HL-60 (cell line): ENCODE data around the gene PRR33.
"Not testable (repeated sequence)": the region's sequence is repeated elsewhere in the genome, so short reads cannot be mapped to it uniquely, and the experiment has no call there.

Experiments used
- DNase-seq, 2 experiments: peaks; one replicate each; pipeline ENCODE4 v3.0.0-alpha.2; 2010 to 2020; ENCODE audit warnings: low read depth in 1 of 2, low spot score in 1 of 2
- H3K27ac ChIP-seq: fragments of 250-450 bp; sonication (Bioruptor Pico); replicated peaks from 2 replicates; pipeline ENCODE4 v1.5.1; 2020; ENCODE audit warnings: mild to moderate bottlenecking, moderate library complexity
- H3K27me3 ChIP-seq: fragments of 250-450 bp; sonication (Bioruptor Pico); 2 replicates; pipeline ENCODE4 v1.5.1; 2021; ENCODE audit warnings: mild to moderate bottlenecking, moderate library complexity; ENCODE audit not compliant: insufficient read depth, poor library complexity, severe bottlenecking
- H3K4me3 ChIP-seq: replicated peaks from 2 replicates; pipeline ENCODE4 v1.5.1; 2011; ENCODE audit warnings: mild to moderate bottlenecking, control low read depth, low read length; ENCODE audit not compliant: insufficient read depth
- GABPA ChIP-seq: IDR thresholded peaks from 2 replicates; pipeline ENCODE4 v1.6.1; 2012; ENCODE audit warnings: low read depth
- POLR2AphosphoS5 ChIP-seq: IDR thresholded peaks from 2 replicates; pipeline ENCODE4 v1.6.1; 2012; ENCODE audit warnings: low read depth
- SPI1 ChIP-seq: IDR thresholded peaks from 2 replicates; pipeline ENCODE4 v1.6.1; 2012; ENCODE audit warnings: low read depth, mild to moderate bottlenecking, borderline replicate concordance
- TF ChIP-seq, protein P1 (sequence below): IDR thresholded peaks from one replicate; pipeline ENCODE4 v1.5.1; 2011; ENCODE audit warnings: low read length, control low read depth, inconsistent platforms; ENCODE audit not compliant: insufficient read depth
- TF ChIP-seq, protein P2 (sequence below): IDR thresholded peaks from 2 replicates; pipeline ENCODE4 v1.6.1; 2012; ENCODE audit warnings: low read depth; ENCODE audit not compliant: insufficient replicate concordance

PRR33 gene

DNA sequence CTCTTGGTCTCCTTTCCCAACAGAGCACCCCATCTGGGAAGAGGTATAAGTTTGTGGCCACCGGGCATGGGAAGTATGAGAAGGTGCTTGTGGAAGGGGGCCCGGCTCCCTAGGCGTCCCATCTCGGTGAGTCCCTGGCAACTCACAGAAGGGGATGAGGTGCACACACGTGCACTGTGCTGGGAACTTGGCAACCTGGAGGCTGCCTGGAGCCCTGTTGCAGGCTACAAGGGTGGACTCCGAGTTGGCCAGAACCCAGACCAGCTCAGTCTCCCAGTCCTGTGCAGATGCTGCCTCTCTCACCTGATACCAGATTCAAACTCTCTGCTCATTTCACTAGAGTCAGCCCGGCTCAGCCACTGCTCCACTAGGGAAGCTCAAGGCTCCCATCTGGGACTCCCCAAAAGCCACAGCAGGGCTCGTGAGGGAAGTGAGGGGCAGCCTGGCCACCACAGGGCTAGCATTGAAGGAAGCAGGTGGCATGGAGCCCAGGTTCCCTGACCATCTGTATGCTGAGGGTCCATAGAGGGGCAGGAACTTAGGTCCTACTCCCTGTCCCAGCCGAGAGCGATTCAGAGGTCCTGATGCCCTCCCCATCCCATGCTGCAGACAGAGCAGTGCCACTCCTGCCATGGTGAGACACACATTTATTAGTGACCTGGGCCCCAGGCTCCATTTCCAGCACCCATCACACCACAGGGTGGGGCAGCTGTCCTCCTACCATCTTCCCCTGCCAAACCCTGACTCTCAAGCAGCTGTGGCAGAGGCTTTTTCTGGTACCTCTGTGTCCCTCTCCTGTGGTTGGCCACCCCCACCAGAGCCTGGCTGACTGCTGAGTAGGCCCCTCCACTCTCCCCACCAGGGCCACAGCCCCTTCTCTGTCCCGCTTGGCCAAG lies 4.0 kb downstream of the PRR33 start:
- Histone ChIP-seq H3K27ac (no peak overlapping the region), H3K4me3 (no peak overlapping the region), H3K27me3 (no peaks in the 10 kb centered on the region)
- DNase-seq = no peak
- TF ChIP-seq, protein P1, sequence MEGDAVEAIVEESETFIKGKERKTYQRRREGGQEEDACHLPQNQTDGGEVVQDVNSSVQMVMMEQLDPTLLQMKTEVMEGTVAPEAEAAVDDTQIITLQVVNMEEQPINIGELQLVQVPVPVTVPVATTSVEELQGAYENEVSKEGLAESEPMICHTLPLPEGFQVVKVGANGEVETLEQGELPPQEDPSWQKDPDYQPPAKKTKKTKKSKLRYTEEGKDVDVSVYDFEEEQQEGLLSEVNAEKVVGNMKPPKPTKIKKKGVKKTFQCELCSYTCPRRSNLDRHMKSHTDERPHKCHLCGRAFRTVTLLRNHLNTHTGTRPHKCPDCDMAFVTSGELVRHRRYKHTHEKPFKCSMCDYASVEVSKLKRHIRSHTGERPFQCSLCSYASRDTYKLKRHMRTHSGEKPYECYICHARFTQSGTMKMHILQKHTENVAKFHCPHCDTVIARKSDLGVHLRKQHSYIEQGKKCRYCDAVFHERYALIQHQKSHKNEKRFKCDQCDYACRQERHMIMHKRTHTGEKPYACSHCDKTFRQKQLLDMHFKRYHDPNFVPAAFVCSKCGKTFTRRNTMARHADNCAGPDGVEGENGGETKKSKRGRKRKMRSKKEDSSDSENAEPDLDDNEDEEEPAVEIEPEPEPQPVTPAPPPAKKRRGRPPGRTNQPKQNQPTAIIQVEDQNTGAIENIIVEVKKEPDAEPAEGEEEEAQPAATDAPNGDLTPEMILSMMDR = no peak
- no peak for TF ChIP-seq GABPA
- TF ChIP-seq, protein P2, sequence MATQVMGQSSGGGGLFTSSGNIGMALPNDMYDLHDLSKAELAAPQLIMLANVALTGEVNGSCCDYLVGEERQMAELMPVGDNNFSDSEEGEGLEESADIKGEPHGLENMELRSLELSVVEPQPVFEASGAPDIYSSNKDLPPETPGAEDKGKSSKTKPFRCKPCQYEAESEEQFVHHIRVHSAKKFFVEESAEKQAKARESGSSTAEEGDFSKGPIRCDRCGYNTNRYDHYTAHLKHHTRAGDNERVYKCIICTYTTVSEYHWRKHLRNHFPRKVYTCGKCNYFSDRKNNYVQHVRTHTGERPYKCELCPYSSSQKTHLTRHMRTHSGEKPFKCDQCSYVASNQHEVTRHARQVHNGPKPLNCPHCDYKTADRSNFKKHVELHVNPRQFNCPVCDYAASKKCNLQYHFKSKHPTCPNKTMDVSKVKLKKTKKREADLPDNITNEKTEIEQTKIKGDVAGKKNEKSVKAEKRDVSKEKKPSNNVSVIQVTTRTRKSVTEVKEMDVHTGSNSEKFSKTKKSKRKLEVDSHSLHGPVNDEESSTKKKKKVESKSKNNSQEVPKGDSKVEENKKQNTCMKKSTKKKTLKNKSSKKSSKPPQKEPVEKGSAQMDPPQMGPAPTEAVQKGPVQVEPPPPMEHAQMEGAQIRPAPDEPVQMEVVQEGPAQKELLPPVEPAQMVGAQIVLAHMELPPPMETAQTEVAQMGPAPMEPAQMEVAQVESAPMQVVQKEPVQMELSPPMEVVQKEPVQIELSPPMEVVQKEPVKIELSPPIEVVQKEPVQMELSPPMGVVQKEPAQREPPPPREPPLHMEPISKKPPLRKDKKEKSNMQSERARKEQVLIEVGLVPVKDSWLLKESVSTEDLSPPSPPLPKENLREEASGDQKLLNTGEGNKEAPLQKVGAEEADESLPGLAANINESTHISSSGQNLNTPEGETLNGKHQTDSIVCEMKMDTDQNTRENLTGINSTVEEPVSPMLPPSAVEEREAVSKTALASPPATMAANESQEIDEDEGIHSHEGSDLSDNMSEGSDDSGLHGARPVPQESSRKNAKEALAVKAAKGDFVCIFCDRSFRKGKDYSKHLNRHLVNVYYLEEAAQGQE = no peak
- no peak for TF ChIP-seq SPI1
- TF ChIP-seq POLR2AphosphoS5 = no peak

DNA sequence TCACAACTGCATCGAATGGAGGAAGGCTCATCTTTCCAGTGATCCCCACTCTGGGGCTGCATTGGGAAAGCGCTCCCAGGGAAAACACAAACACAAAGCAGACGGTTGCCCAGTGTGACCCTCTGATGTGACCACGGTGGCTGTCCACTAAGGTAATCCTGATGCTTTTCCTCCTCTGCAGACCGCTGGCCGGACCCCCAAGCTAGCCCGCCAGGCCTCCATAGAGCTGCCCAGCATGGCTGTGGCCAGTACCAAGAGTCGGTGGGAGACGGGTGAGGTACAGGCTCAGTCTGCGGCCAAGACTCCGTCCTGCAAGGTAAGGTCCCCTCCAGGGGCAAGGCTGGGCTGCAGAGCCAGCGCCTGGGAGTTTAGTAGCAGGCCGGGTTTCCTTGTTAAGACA lies 5.1 kb downstream of the PRR33 start:
- not testable (repeated sequence) for DNase-seq, H3K27ac ChIP-seq, H3K27me3 ChIP-seq, H3K4me3 ChIP-seq

DNA sequence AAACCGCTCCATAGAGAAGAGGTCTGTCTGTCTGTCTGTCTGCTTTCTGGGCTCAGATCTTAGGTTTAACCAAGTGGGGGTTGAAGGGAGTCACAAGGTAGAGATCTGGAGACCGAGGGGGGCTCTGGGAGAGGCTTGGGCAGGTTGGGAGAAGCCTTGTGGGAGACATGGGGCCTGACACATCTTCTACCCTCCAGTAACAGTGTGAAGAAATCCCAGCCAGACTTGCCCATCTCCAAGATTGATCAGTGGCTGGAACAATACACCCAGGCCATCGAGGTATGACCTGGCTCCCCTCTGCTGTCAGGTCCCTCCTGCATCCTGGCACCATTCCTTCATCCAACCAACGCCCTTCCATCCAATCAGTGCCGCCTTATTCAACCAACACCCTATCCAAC lies 7.4 kb downstream of the PRR33 start:
- TF ChIP-seq SPI1 (no peak), GABPA (no peak), POLR2AphosphoS5 (no peak)
- TF ChIP-seq, protein P2 = no peak
- TF ChIP-seq, protein P1 = no peak
- no peak for DNase-seq
- H3K27ac ChIP-seq = no peak overlapping the region

DNA sequence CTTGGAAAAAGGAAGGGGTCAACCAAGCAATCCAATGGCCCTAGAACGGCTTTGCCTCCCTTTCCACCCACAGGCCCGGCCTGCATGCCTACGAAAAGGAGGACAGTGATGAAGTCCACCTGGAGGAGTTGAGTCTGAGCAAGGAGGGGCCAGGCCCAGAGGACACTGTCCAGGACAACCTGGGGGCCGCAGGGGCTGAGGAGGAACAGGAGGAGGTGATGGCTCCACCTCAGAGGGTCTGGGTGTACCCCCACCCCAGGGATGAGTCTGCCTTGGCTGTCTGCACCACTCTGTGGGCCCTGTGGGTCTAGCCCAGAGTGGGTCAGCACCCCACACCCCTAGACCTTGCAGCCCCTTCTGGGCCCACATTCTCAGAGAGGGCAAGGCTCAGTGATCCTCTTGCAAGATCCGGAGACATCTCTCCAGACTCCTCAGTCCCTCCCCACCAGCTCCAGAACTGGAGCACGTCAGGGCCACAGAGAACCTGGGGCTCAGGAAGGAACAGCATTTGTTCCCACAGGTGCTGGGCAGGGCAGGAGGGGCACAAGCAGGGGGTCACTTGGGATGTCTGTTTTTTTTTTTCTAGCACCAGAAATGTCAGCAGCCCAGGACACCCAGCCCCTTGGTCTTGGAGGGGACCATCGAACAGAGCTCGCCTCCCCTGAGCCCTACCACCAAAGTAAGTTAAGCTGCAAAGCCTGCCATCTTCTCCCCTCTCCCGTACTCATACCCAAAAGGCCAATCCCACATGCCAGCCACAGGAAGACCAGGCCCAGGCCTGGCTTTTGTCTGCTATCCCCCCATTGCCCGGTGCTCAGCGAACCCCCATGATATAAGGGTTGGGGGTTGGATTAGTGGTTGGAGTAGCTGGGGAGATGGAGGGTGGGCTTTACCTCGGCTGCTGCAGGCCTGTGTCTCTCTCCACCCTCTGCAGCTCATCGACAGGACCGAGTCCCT lies 8.1 kb downstream of the PRR33 start:
- H3K27me3 ChIP-seq = no peaks in the 10 kb centered on the region
- no peak for DNase-seq
- no peak overlapping the region for H3K27ac ChIP-seq
- TF ChIP-seq GABPA (no peak), POLR2AphosphoS5 (no peak), SPI1 (no peak)
- TF ChIP-seq, protein P2 = no peak
- TF ChIP-seq, protein P1 = no peak
- H3K4me3 ChIP-seq = no peak overlapping the region

More for the DNA sequence above, 7.4 kb downstream of the PRR33 start:
- Histone ChIP-seq H3K27me3 (no peaks in the 10 kb centered on the region), H3K4me3 (no peak overlapping the region)
